Measurements from ENCODE around the gene PSMB7.

The PSMB7 gene

GRCh38 chr9:124342776-124343485, 72.3 kb downstream of the PSMB7 start:
- no peak for DNase-seq

- peak in 1 of 2 donors; percentile 41 for DNase-seq
Measured at GRCh38 chr9:124342402-124342775, 72.9 kb downstream of the PSMB7 start.

- no peak for DNase-seq
Measured at GRCh38 chr9:124341455-124342170, 73.6 kb downstream of the PSMB7 start.

- no peak for DNase-seq
Measured at GRCh38 chr9:124340219-124341069, 74.8 kb downstream of the PSMB7 start.

GRCh38 chr9:124339603-124340146, 75.6 kb downstream of the PSMB7 start:
- DNase-seq: no peak

GRCh38 chr9:124337562-124337961, 77.7 kb downstream of the PSMB7 start:
- DNase-seq: no peak

GRCh38 chr9:124335320-124335707, 79.9 kb downstream of the PSMB7 start:
- no peak for DNase-seq

- DNase-seq: no peak
Measured at GRCh38 chr9:124334568-124335319, 80.5 kb downstream of the PSMB7 start.

- DNase-seq: no peak
Measured at GRCh38 chr9:124333203-124333579, 82.1 kb downstream of the PSMB7 start.

GRCh38 chr9:124332361-124333202, 82.7 kb downstream of the PSMB7 start:
- no peak for DNase-seq

GRCh38 chr9:124331580-124331979, 83.7 kb downstream of the PSMB7 start:
- DNase-seq: no peak

GRCh38 chr9:124330011-124330697, 85.1 kb downstream of the PSMB7 start:
- DNase-seq: no peak

- DNase-seq: no peak
Measured at GRCh38 chr9:124329206-124329792, 85.9 kb downstream of the PSMB7 start.

- no peak for DNase-seq
Measured at GRCh38 chr9:124328285-124328684, 87.0 kb downstream of the PSMB7 start.

GRCh38 chr9:124327491-124327890, 87.8 kb downstream of the PSMB7 start:
- peak in 1 of 2 donors; percentile 23 for DNase-seq

GRCh38 chr9:124326378-124326777, 88.9 kb downstream of the PSMB7 start:
- DNase-seq: no peak

GRCh38 chr9:124325816-124326215, 89.4 kb downstream of the PSMB7 start:
- no peak for DNase-seq

GRCh38 chr9:124323904-124324303, 91.3 kb downstream of the PSMB7 start:
- DNase-seq: no peak

GRCh38 chr9:124322618-124323432, 92.4 kb downstream of the PSMB7 start:
- peak in 1 of 2 donors; percentile 18 for DNase-seq

- peak in 1 of 2 donors; percentile 27 for DNase-seq
Measured at GRCh38 chr9:124321935-124322334, 93.3 kb downstream of the PSMB7 start.
